GM23248 (cell line): ENCODE data around the gene PRUNE2.

Source experiments
- EZH2 ChIP-seq: fragments of 200-600 bp; sonication (generic); IDR thresholded peaks from 2 replicates; pipeline ENCODE4 v1.6.1; 2018; ENCODE audit warnings: antibody characterized with exemption, mild to moderate bottlenecking; ENCODE audit not compliant: insufficient read depth, poor library complexity, severe bottlenecking
- EZH2phosphoT487 ChIP-seq: fragments of 200-600 bp; sonication (generic); IDR thresholded peaks from 2 replicates; pipeline ENCODE4 v1.6.1; 2018; ENCODE audit warnings: antibody characterized with exemption, moderate library complexity, mild to moderate bottlenecking, low read depth; ENCODE audit not compliant: insufficient read depth

DNA sequence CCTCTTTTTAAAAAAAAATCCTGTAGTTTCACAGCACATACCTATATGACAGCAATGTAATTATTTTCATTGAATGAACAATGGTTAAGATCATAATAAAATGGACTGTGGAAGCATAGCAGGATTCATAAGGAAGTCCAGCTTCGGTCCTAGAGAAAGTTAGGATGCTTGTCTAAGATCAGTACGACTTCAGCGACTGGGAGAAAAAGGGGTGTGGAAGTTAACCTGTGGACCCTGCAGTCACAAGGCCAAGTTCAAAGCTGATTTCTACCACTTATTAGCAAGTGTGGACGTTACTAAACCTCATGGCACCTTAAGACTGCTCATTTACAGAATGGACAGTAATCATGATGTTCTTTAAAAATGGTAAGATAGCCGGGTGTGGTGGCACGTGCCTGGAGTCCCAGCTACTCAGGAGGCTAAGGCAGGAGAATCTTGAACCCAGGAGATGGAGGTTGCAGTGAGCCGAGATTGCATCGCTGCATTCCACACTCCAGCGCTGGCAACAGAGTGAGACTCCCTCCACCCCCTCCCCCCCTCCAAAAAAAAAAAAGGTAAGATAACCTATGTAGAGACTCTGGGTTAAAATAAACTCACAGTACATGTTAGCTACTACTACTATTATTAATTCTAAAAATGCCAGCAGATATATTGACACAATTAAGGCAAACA, 213.3 kb downstream of the PRUNE2 start:
- TF ChIP-seq EZH2 (no peak), EZH2phosphoT487 (no peak)
